ENCODE measurements around the gene DLG2. TPM values are rescaled to one million over a fixed set of nuclear protein-coding genes. Genes with fewer than 3 reads are reported as not detected.

DLG2 gene
- total RNA-seq, 4 donors from 2014 or later, result 11.0 to 34.2 (median 19.8) TPM

- Histone ChIP-seq H3K4me1 (no peaks in the 10 kb centered on the region), H3K4me3 (no peak overlapping the region), H3K36me3 (no peaks in the 10 kb centered on the region), H3K27ac (no peak overlapping the region), H3K9me3 (no peaks in the 10 kb centered on the region), H3K27me3 (no peaks in the 10 kb centered on the region)
- 54 to 79% methylated on average over 2 to 8 of the region's 8 CpGs for WGBS, 2 donors (ENCODE audit: low coverage in 1 of 2)
- TF ChIP-seq EP300 (IDR thresholded peaks at IDR 0.05) (no peak), POLR2A (IDR thresholded peaks at IDR 0.05) (no peak), POLR2AphosphoS5 (IDR thresholded peaks at IDR 0.05) (no peak), CTCF (IDR thresholded peaks at IDR 0.05) (no peak)
- ATAC-seq, result no peak
Observed at GRCh38 chr11:83456566-83456965, 2170.6 kb downstream of the DLG2 start.

GRCh38 chr11:83456075-83456474 lies 2171.1 kb downstream of the DLG2 start:
- Histone ChIP-seq H3K9me3 (no peaks in the 10 kb centered on the region), H3K4me3 (no peak overlapping the region), H3K27me3 (no peaks in the 10 kb centered on the region), H3K4me1 (no peaks in the 10 kb centered on the region), H3K36me3 (no peaks in the 10 kb centered on the region), H3K27ac (no peak overlapping the region)
- no peak for ATAC-seq
- 46 to 88% methylated on average over 1 to 5 of the region's 11 CpGs for WGBS, 2 donors (ENCODE audit: low coverage in 1 of 2)
- TF ChIP-seq POLR2A (IDR thresholded peaks at IDR 0.05) (no peak), POLR2AphosphoS5 (IDR thresholded peaks at IDR 0.05) (no peak), CTCF (IDR thresholded peaks at IDR 0.05) (no peak), EP300 (IDR thresholded peaks at IDR 0.05) (no peak)

GRCh38 chr11:83455356-83455755 lies 2171.8 kb downstream of the DLG2 start:
- H3K27ac ChIP-seq, result no peak overlapping the region
- no peaks in the 10 kb centered on the region for H3K9me3 ChIP-seq
- no peak for ATAC-seq
- no peaks in the 10 kb centered on the region for H3K27me3 ChIP-seq
- 62 to 64% methylated on average over 2 to 3 of the region's 3 CpGs for WGBS, 2 donors (ENCODE audit: low coverage in 1 of 2)
- H3K4me3 ChIP-seq, result no peak overlapping the region
- H3K4me1 ChIP-seq, result no peaks in the 10 kb centered on the region
- no peaks in the 10 kb centered on the region for H3K36me3 ChIP-seq
- TF ChIP-seq POLR2A (IDR thresholded peaks at IDR 0.05) (no peak), EP300 (IDR thresholded peaks at IDR 0.05) (no peak), POLR2AphosphoS5 (IDR thresholded peaks at IDR 0.05) (no peak), CTCF (IDR thresholded peaks at IDR 0.05) (no peak)

GRCh38 chr11:83454674-83455073 lies 2172.5 kb downstream of the DLG2 start:
- no peak for ATAC-seq
- TF ChIP-seq CTCF (IDR thresholded peaks at IDR 0.05), result no peak
- no peak for TF ChIP-seq POLR2AphosphoS5 (IDR thresholded peaks at IDR 0.05)
- no peak for TF ChIP-seq EP300 (IDR thresholded peaks at IDR 0.05)
- TF ChIP-seq POLR2A (IDR thresholded peaks at IDR 0.05), result no peak
- Histone ChIP-seq H3K36me3 (no peaks in the 10 kb centered on the region), H3K27me3 (no peaks in the 10 kb centered on the region), H3K27ac (no peak overlapping the region), H3K4me3 (no peak overlapping the region), H3K9me3 (no peaks in the 10 kb centered on the region), H3K4me1 (no peaks in the 10 kb centered on the region)
- 64 to 80% methylated on average over 1 of the region's 1 CpG for WGBS, 2 donors (ENCODE audit: low coverage in 1 of 2)

GRCh38 chr11:83449338-83449913 lies 2177.7 kb downstream of the DLG2 start:
- no peaks in the 10 kb centered on the region for H3K4me1 ChIP-seq
- TF ChIP-seq POLR2AphosphoS5 (IDR thresholded peaks at IDR 0.05) (no peak), POLR2A (IDR thresholded peaks at IDR 0.05) (no peak), EP300 (IDR thresholded peaks at IDR 0.05) (no peak), CTCF (IDR thresholded peaks at IDR 0.05) (no peak)
- H3K4me3 ChIP-seq, result no peak overlapping the region
- H3K27ac ChIP-seq, result no peak overlapping the region
- no peaks in the 10 kb centered on the region for H3K9me3 ChIP-seq
- no peak for ATAC-seq
- H3K27me3 ChIP-seq, result no peaks in the 10 kb centered on the region
- no peaks in the 10 kb centered on the region for H3K36me3 ChIP-seq
- 86 to 87% methylated on average over 4 of the region's 4 CpGs for WGBS, 2 donors (ENCODE audit: low coverage in 1 of 2)
